Stimulated activated CD4-positive, alpha-beta T cell treated with anti-CD3 and anti-CD28 coated beads, Interleukin-12 subunit alpha, Interleukin-12 subunit beta, amount 100 ng/mL, for 24 hours (primary cell): Measurements from ENCODE around the gene CELF3.
A peak's percentile ranks its signal among the peaks of the same experiment; 100 is the strongest.
"Not testable (repeated sequence)": the region's sequence is repeated elsewhere in the genome, so short reads cannot be mapped to it uniquely, and the experiment has no call there.

ENCODE experiments used
- DNase-seq, 2 experiments: peaks; one replicate each; pipeline ENCODE4 v3.0.0-alpha.2; 2020; ENCODE audit warnings: low read depth in 2 of 2

Gene CELF3

DNA sequence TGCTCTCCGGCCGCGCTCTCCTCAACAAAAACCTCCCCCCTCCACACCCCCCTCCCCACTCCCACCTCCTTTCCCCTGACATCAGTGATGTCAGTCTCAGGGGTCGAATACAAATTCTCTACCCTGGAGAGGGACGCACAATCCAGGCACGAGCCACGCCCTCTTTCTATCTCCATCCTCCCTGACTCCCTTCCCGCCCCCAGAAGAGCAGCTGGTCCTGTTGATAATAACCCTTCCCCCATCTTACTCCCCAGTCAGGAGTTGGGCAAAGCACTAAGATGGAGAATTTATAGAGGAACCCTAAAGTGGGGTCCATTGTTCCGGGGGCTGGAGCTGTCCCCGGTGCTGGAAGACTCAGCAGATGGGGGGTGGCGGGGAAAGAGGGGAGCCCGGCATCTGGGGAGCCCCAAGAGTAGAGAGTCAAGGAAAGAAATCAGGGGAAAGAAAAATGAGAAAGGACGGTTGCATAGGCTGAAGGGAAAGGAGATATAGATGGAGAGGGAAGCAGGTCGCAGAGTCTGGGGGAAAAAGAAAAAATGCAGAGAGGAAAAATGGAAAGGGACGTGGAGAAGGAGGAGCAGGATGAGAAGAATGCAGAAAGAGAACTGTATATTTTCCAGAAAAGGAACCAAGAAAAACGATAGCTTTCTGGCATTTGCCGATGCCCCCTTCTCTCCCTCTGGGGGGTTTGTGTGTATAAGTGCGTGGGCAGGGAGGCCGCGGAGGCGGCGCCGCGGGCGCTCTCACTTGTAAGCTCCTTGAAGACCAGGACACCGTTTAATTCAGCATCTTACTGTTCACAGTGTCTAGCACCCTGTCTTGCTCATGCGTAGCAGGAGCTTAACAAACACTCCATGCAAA, at the start of gene CELF3:
TSS of gene CELF3 (minus strand) at position 33 of the 861 bp plus-strand sequence. CDS start 783 bp downstream, outside the sequence.
- DNase-seq, result no peak

GRCh38 chr1:151763990-151764389, 47.4 kb upstream of the CELF3 start:
- DNase-seq, result no peak

DNA sequence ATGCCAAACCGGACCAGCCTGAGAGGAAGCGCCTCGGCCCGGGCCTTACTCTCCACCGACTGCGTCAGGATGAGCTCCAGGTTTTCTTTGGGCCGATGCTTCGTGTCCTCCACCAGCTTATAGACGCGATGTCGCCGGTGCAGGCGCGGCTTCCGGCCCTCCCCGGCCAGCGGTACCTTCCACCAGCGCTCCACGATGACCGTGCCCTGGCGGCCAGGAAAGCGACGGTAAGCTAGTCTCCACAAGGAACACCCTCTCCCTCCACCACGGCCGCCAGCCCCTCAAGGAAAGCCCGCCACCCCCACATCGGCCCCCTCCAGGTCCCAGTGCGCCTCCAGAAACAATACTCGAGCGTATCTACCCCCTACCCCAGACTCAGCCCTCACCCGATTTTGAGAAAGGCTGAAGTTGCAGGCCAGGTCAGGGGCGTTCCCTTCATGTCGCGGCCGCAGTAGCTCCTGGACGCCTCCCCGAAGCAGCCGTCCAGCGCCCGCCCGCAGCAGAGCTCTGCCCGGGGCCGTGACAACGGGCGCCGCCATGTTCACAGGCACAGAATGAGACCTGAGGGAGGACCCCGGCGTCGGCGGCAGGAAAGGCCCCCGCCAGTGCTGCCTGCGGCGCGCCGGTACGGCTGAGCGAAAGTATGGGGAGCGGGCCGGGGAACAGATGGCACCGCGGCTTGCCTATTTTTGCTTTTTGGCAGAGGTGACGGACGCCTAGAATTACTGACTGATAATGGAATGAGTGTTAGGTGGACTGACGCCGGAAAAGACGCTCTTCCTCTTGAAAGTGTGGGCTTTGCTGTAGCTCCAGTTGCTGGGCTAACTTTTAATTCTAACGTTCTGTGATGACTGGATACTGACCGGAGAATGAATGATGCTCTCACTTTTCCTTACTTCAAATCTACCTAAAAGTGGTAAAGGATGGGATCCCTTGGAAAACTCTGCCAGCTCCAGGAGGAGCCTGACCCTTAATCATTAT, 46.6 kb upstream of the CELF3 start, which contains the start of gene MRPL9:
TSS of gene MRPL9 (minus strand) at position 556 of the 981 bp plus-strand sequence. CDS start at position 539, 17 bp downstream.
- DNase-seq, result peak; percentile 77 to 82

DNA sequence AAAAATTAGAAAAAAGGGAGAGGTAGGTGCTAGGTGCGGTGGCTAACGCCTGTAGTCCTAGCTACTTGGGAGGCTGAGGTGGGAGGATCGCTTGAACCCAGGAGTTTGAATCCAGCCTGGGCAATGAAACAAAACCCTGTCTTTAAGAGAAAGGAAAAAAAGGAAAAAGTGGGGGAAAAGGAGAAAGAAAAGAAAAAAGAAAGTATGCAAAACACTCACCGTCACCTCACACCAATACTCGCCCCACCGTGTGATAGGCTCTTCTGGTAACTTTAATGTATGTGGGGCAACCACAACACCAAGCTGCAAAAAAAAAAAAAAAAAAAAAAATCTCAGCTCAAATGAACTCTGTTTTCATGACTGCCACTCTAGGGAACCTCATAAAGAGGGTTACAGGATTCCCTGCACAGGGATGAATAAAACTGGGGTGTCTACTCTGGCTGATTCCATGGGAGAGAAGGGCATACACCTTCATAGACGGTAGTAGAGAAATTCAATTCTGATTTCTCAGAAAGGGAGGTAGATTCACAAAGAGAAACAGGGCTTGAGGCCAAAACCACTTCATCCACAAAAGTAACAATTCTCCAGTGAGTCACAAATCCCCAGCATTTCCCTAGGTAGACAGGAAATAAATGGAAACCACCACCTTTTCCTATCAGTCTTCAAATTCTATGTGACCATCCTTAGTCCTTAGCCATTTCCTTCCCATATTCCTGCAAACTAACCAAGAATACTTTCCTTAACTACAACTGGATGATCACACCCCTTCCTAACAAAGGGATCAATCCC, 44.2 kb upstream of the CELF3 start:
- DNase-seq, result no peak

DNA sequence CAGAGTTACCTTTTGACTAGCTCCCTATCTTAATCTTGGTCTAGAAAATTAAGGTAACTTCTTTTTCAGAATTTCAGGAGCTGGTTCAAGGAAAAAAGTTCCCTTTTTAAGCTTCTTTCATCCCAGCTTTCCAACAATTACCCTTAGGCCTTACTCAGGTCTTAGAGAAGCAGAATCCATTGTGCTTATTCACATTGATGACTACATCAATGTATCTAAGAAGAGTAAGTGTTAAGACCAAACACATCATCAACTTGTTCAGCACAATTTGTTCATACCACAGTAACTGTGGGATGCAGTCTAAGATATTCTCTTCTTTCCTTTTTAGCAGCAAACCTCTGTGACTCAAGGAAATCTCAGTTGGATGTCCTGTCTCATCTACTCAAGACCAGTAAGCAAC, 42.6 kb upstream of the CELF3 start:
- no peak for DNase-seq

GRCh38 chr1:151756291-151756690, 39.7 kb upstream of the CELF3 start:
- no peak for DNase-seq

- no peak for DNase-seq
Observed at GRCh38 chr1:151741516-151741915, 24.9 kb upstream of the CELF3 start.

- no peak for DNase-seq
Observed at GRCh38 chr1:151739590-151740355, 23.2 kb upstream of the CELF3 start.

DNA sequence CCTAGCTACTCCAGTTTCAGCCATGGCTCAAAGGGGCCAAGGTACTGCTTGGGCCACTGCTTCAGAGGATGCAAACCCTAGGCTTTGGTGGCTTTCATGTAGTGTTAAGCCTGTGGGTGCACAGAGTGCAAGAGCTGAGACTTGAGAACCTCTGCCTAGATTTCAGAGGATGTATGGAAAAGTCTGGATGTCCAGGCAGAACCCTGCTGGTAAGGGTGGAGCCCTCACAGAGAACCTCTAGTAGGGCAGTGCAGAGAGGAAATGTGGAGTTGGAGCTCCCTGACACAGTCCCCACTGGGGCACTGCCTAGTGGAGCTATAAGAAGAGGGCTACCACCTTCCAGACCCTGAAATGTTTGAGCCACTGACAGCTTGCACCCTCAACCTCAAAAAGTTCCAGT, 20.9 kb upstream of the CELF3 start:
- DNase-seq, result no peak

- DNase-seq, result no peak
Observed at GRCh38 chr1:151737026-151737425, 20.4 kb upstream of the CELF3 start.

DNA sequence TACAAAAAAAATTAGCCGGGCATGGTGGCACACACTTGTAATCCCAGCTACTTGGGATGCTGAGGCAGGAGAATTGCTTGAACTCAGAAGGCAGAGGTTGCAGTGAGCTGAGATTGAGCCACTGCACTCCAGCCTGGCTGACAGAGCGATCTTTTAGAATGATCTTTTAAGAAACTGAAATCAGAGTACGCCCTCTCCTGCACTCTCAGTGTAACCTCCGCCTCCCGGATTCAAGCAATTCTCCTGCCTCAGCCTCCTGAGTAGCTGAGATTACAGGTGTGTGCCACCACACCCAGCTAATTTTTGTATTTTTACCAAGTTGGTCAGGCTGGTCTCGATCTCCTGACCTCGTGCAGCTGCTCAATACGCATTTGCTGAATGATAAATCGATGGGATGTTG, 17.4 kb upstream of the CELF3 start:
- DNase-seq, result not testable (repeated sequence)

- DNase-seq, result no peak
Observed at GRCh38 chr1:151733126-151733525, 16.5 kb upstream of the CELF3 start.

- no peak for DNase-seq
Observed at GRCh38 chr1:151729966-151730291, 13.3 kb upstream of the CELF3 start.

DNA sequence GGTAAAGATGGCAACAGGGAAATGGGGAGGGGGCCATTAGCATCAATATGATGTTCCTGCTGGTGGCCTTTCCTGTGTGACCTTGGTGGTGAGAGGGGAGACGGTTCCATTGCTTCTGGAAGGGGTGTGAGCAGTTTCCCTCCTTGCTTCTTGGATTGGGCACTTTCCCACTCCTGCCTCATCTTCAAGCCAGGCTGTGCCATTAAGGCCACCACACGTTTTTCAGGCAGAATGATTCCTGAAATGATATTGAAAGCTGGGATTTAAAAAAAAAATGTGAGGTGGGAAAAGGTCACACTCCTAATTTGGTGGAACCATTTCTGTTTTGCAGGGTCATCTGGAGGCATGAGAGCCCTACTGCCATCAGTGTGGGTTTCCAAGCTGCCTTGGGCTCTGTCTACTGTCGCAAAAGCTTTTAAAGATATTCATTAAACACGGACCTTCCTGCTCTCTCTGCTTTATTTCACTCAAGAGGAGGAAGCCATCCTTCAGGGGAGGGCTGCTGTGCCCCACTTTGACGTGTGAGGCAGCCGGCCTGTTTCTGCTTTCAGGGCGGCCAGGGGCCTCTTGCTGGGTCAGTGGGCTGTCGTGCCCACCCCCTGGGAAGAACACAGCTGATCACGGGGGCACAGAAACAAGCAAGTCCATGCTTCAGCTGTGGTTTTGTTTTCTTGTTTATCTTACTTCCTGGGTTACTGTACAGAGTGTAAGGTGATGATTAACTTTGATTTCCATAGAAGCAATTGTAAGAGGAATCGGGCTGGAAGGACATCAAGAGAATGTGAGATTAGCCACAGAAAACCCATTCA, 12.8 kb upstream of the CELF3 start:
- no peak for DNase-seq

DNA sequence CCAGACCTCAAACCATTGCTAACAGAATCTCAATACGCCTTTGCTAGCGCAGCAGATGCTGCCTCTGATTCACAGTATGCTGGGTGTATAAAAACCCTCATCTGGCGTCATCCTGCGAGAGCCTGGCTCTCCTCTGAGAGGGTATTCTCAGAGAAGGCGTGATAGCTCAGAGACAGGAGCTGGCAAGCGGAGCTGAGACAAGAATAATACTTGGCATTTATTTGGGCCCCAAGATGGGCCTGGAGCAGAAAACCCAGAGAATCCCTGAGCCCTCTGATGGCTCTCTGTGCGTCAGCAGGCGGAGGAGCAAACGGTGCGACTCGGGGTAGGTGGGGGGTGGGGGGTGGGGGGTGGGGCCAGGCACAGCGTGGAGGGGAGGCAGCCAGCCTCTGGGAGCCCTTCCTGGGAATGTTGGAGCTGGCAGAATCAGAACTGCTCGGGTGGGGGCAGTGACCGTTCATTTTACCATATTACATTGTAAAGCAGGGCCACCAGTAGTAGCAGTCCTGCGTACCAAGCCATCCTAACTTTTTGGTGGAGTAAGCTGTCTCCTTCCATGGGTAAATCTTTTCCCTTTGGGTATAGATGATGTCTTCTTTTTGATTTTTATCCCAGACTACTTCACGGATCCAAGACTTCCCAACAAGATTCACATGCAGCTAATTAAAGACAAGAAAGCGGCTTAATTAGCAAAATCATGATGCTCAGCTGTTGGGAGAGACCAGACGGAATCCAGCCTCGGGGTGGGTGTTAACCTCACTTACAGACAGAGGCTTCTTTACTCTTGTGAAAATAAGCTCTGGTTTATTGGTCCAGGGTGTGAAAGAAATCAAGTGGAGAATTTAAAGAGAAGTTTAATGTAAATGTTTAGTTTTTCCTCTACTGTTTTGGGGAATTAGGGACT, 11.8 kb upstream of the CELF3 start:
- no peak for DNase-seq

DNA sequence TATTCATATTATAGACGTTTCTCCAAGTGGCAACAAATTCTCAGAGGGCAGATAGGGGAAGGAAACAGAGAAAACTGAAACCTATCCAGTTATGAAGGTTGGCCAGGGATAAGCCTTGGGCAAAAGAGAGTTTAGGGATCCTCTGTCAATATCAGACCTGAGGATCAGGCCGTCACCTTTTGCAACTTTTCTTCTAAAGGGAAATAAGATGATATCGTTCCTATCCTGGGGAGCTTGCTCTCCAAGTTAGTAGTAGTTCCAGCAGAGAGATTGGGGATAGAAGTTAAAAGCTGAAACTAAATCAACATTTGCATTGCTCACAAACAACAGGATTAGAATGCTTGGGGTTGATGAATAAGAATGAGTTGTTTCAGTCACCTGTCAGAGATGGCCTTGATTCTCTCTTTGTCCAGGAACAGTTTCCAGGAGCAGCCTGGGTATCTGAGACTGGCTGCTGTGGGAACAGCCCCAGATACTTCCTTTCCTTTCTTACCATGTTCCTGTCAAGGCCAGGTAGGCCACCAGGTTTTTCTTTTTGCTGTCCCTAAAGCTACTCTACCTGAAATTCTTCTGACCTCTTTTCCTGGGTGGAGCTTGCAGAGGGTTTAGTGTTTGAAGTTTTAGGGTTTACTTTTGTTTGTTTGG, 7.2 kb upstream of the CELF3 start:
- DNase-seq, result no peak

DNA sequence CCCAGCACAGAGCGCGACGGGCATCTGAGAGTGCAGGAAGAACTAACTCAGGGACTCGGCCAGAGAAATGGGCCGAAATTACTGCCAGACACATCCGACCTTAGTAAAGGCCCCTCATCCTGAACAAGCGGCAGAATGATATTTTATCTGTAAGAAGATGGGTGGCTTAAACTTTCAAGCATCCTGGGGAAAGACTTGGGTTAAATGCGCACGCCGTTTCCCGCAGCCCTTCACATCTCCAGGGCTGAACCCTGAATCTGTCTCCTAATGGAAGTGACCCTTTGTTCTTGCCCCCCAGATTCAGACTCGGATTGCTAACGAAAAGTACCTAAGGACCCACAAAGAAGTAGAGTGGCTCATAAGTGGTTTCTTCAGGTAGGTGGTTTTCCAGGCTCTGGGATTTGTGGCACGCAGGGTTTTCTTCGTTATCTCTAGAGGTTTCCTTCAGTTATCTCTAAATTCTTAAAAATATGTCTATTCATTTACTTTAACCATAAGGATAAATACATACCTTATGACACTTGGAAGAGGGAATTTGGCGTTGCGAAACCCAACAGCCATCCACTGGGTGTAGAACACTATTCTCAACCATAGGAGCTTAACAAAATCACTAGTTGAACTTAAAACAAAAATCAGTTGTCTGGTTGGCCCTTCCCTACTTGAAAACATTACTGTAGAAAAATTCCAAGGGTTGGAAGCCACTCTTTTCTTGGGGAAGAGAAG, 5.3 kb upstream of the CELF3 start:
- DNase-seq, result no peak
